Measurements from ENCODE around the gene PANK2. TPM values are rescaled to one million over a fixed set of nuclear protein-coding genes. Genes with fewer than 3 reads are reported as not detected.
A peak's percentile ranks its signal among the peaks of the same experiment; 100 is the strongest.

Gene PANK2
- polyA plus RNA-seq, 1 donor (not counting 4 experiments of a cell fraction or from before 2014, with no cell fraction given) = 23.6 TPM

- Histone ChIP-seq H3K36me3 (ENCODE audit: control insufficient read depth in 2 of 2, extremely low read depth in 1 of 2, insufficient read depth in 2 of 2, low read length in 2 of 2) (peaks cover 0 to 3% of the 10 kb centered on the region in 2 experiments), H3K4me2 (ENCODE audit: control insufficient read depth, extremely low read depth, insufficient read depth, low read depth, low read length) (peak overlapping the region; percentile 89), H3K79me2 (ENCODE audit: control insufficient read depth, insufficient read depth, low read length) (peaks cover 34% of the 10 kb centered on the region), H3K4me1 (ENCODE audit: control insufficient read depth, extremely low read depth, insufficient read depth, low read length) (peaks cover 18% of the 10 kb centered on the region), H3K4me3 (ENCODE audit: control insufficient read depth in 2 of 3, extremely low read depth in 1 of 3, insufficient read depth in 2 of 3, low read depth in 1 of 3, low read length in 3 of 3) (peak overlapping the region; percentile 68 to 98 (median 73)), H3K9ac (ENCODE audit: control insufficient read depth, extremely low read depth, insufficient read depth, low read length) (peak overlapping the region; percentile 80), H3K27me3 (ENCODE audit: control insufficient read depth, extremely low read depth, insufficient read depth, low read length) (no peaks in the 10 kb centered on the region), H3K9me1 (ENCODE audit: control insufficient read depth, extremely low read depth, insufficient read depth, low read length) (no peaks in the 10 kb centered on the region), H4K20me1 (ENCODE audit: control insufficient read depth, extremely low read depth, insufficient read depth, low read length) (no peaks in the 10 kb centered on the region), H3K9me3 (ENCODE audit: control insufficient read depth, low read depth, low read length) (no peaks in the 10 kb centered on the region), H3K27ac (ENCODE audit: control insufficient read depth, insufficient read depth, low read length) (peak overlapping the region; percentile 73), H2AFZ (ENCODE audit: control insufficient read depth, low read length) (peak overlapping the region; percentile 71)
- dilution Hi-C loops (cut with MboI; ENCODE audit: extremely low pct_ligation_motif_present, low sequenced_read_pairs) = no loop called here
- DNase-seq (ENCODE audit: low read depth, low spot score) (no peak), FAIRE-seq (no peak)
- no peak for TF ChIP-seq EZH2 (IDR thresholded peaks at IDR 0.05; ENCODE audit: low read length)
- TF ChIP-seq, protein P1, sequence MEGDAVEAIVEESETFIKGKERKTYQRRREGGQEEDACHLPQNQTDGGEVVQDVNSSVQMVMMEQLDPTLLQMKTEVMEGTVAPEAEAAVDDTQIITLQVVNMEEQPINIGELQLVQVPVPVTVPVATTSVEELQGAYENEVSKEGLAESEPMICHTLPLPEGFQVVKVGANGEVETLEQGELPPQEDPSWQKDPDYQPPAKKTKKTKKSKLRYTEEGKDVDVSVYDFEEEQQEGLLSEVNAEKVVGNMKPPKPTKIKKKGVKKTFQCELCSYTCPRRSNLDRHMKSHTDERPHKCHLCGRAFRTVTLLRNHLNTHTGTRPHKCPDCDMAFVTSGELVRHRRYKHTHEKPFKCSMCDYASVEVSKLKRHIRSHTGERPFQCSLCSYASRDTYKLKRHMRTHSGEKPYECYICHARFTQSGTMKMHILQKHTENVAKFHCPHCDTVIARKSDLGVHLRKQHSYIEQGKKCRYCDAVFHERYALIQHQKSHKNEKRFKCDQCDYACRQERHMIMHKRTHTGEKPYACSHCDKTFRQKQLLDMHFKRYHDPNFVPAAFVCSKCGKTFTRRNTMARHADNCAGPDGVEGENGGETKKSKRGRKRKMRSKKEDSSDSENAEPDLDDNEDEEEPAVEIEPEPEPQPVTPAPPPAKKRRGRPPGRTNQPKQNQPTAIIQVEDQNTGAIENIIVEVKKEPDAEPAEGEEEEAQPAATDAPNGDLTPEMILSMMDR (optimal IDR thresholded peaks at IDR 0.05 in 1 of 3, IDR thresholded peaks at IDR 0.05 in 1 of 3, conservative IDR thresholded peaks at IDR 0.05 in 1 of 3; ENCODE audit: extremely low read depth in 1 of 3, insufficient read depth in 2 of 3, low read length in 3 of 3) = no peak
Observed at GRCh38 chr20:3847429-3847940, 41.7 kb upstream of the PANK2 start.

DNA sequence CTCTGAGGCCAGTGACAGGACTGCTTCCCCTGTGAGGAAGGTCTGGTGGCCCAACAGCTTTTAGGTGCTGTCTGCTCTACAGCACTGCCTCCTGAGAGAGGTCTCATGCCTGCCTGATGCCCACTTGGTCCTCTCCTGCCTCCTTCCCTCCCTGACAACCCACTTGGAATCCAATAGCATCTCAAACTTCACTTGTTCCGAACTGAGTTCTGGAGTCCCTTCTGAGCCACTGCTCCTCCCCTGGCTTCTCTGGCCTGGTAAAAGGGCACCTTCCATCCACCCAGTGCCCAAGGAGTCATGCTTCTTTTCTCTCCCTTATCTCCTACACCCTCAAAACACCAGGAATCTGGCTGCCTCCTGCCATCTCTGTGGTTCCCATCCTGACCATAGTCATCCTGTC lies 40.6 kb upstream of the PANK2 start:
- Histone ChIP-seq H3K4me2 (ENCODE audit: control insufficient read depth, extremely low read depth, insufficient read depth, low read depth, low read length) (no peak overlapping the region), H3K27ac (ENCODE audit: control insufficient read depth, insufficient read depth, low read length) (no peak overlapping the region), H3K4me3 (ENCODE audit: control insufficient read depth in 2 of 3, extremely low read depth in 1 of 3, insufficient read depth in 2 of 3, low read depth in 1 of 3, low read length in 3 of 3) (no peak overlapping the region), H3K36me3 (ENCODE audit: control insufficient read depth in 2 of 2, extremely low read depth in 1 of 2, insufficient read depth in 2 of 2, low read length in 2 of 2) (peaks cover 0 to 3% of the 10 kb centered on the region in 2 experiments), H3K9me1 (ENCODE audit: control insufficient read depth, extremely low read depth, insufficient read depth, low read length) (no peaks in the 10 kb centered on the region), H3K9me3 (ENCODE audit: control insufficient read depth, low read depth, low read length) (no peaks in the 10 kb centered on the region), H4K20me1 (ENCODE audit: control insufficient read depth, extremely low read depth, insufficient read depth, low read length) (no peaks in the 10 kb centered on the region), H3K27me3 (ENCODE audit: control insufficient read depth, extremely low read depth, insufficient read depth, low read length) (no peaks in the 10 kb centered on the region), H2AFZ (ENCODE audit: control insufficient read depth, low read length) (no peak overlapping the region), H3K4me1 (ENCODE audit: control insufficient read depth, extremely low read depth, insufficient read depth, low read length) (peaks cover 10% of the 10 kb centered on the region), H3K9ac (ENCODE audit: control insufficient read depth, extremely low read depth, insufficient read depth, low read length) (no peak overlapping the region), H3K79me2 (ENCODE audit: control insufficient read depth, insufficient read depth, low read length) (peaks cover 34% of the 10 kb centered on the region)
- dilution Hi-C loops (cut with MboI; ENCODE audit: extremely low pct_ligation_motif_present, low sequenced_read_pairs) = no loop called here
- no peak for TF ChIP-seq EZH2 (IDR thresholded peaks at IDR 0.05; ENCODE audit: low read length)
- TF ChIP-seq, protein P1 (optimal IDR thresholded peaks at IDR 0.05 in 1 of 3, IDR thresholded peaks at IDR 0.05 in 1 of 3, conservative IDR thresholded peaks at IDR 0.05 in 1 of 3; ENCODE audit: extremely low read depth in 1 of 3, insufficient read depth in 2 of 3, low read length in 3 of 3) = no peak
- FAIRE-seq = no peak
- DNase-seq (ENCODE audit: low read depth, low spot score) = no peak

Measured in keratinocyte (primary cell).